HuH-7 (cell line): ENCODE measurements around the gene SECISBP2L.
A peak's percentile ranks its signal among the peaks of the same experiment; 100 is the strongest.
"Not testable (repeated sequence)": the region's sequence is repeated elsewhere in the genome, so short reads cannot be mapped to it uniquely, and the experiment has no call there.

Experiments used
- DNase-seq: peaks from one replicate; pipeline ENCODE4 v3.0.0; 2011; ENCODE audit warnings: low spot score

Gene SECISBP2L

GRCh38 chr15:48999314-48999713 lies 46.9 kb downstream of the SECISBP2L start:
- no peak for DNase-seq

- no peak for DNase-seq
Measured at GRCh38 chr15:48996276-48996675, 50.0 kb downstream of the SECISBP2L start.

GRCh38 chr15:48993380-48993779 lies 52.9 kb downstream of the SECISBP2L start:
- DNase-seq, result no peak

- DNase-seq, result no peak
Measured at GRCh38 chr15:48992545-48992944, 53.7 kb downstream of the SECISBP2L start.

- DNase-seq, result no peak
Measured at GRCh38 chr15:48992096-48992495, 54.1 kb downstream of the SECISBP2L start.

GRCh38 chr15:48989170-48989569 lies 57.1 kb downstream of the SECISBP2L start:
- DNase-seq, result no peak

- no peak for DNase-seq
Measured at GRCh38 chr15:48987142-48987541, 59.1 kb downstream of the SECISBP2L start.

- no peak for DNase-seq
Measured at GRCh38 chr15:48986240-48986639, 60.0 kb downstream of the SECISBP2L start.

GRCh38 chr15:48985516-48985915 lies 60.7 kb downstream of the SECISBP2L start:
- no peak for DNase-seq

GRCh38 chr15:48984811-48985352 lies 61.4 kb downstream of the SECISBP2L start:
- DNase-seq, result no peak

- no peak for DNase-seq
Measured at GRCh38 chr15:48984021-48984710, 62.1 kb downstream of the SECISBP2L start.

- DNase-seq, result no peak
Measured at GRCh38 chr15:48983300-48983699, 62.9 kb downstream of the SECISBP2L start.

- no peak for DNase-seq
Measured at GRCh38 chr15:48981941-48982340, 64.3 kb downstream of the SECISBP2L start.

GRCh38 chr15:48978638-48979037 lies 67.6 kb downstream of the SECISBP2L start:
- DNase-seq, result no peak

- no peak for DNase-seq
Measured at GRCh38 chr15:48976444-48977088, 69.7 kb downstream of the SECISBP2L start.

GRCh38 chr15:48975472-48976419 lies 70.5 kb downstream of the SECISBP2L start:
- peak; percentile 71 for DNase-seq

- DNase-seq, result peak; percentile 48
Measured at GRCh38 chr15:48974882-48975281, 71.4 kb downstream of the SECISBP2L start.

- no peak for DNase-seq
Measured at GRCh38 chr15:48972750-48973503, 73.3 kb downstream of the SECISBP2L start.

GRCh38 chr15:48970926-48971325 lies 75.3 kb downstream of the SECISBP2L start:
- not testable (repeated sequence) for DNase-seq

- no peak for DNase-seq
Measured at GRCh38 chr15:48968066-48968465, 78.2 kb downstream of the SECISBP2L start.

GRCh38 chr15:48967336-48967735 lies 78.9 kb downstream of the SECISBP2L start:
- no peak for DNase-seq
